Tibial artery (tissue), 4 donors: ENCODE data around the gene ZC3HAV1.

ENCODE experiments used
- DNase-seq, 2 donors: peaks; one replicate each; pipeline ENCODE4 v3.0.0-alpha.2; 2019
- H3K27ac ChIP-seq, 2 donors: fragments of 200-600 bp; sonication (generic) in 1 of 2; 1 replicate in 1 of 2; 2 replicates in 1 of 2; pipeline ENCODE4 v1.5.1; 2018 to 2019; ENCODE audit warnings: mild to moderate bottlenecking in 1 of 2
- H3K27me3 ChIP-seq, 2 donors: fragments of 200-600 bp; sonication (generic) in 1 of 2; one replicate each; pipeline versions ENCODE4 v1.5.1 to v1.6.0; 2016 to 2019
- H3K36me3 ChIP-seq, 3 donors: fragments of 200-600 bp; sonication (generic) in 2 of 3; one replicate each; pipeline ENCODE4 v1.5.1; 2016 to 2019; ENCODE audit warnings: mild to moderate bottlenecking in 2 of 3
- H3K4me1 ChIP-seq, 4 donors: fragments of 200-600 bp; sonication (generic) in 2 of 4; 1 replicate in 3 of 4; 2 replicates in 1 of 4; pipeline ENCODE4 v1.5.1; 2016 to 2019
- H3K4me3 ChIP-seq, 2 donors: fragments of 200-600 bp; sonication (generic) in 1 of 2; 1 replicate in 1 of 2; 2 replicates in 1 of 2; pipeline ENCODE4 v1.5.1; 2018 to 2019; ENCODE audit warnings: mild to moderate bottlenecking in 2 of 2
- H3K9me3 ChIP-seq, 3 donors: fragments of 200-600 bp; sonication (generic) in 1 of 3; one replicate each; pipeline ENCODE4 v1.5.1; 2016 to 2019
- intact Hi-C: fragments of 100-400 bp; cut with DNase I; formaldehyde crosslinking; loops from one replicate; pipeline ENCODE4 v1.15.0; 2023; ENCODE audit warnings: low total_unique reads
- TF ChIP-seq, protein P1 (sequence below), 2 experiments: fragments of 200-600 bp in 1 of 2; fragments of 450-650 bp in 1 of 2; IDR thresholded peaks; one replicate each; pipeline ENCODE4 v1.5.1; 2017 to 2019; ENCODE audit warnings: antibody characterized with exemption in 2 of 2, mild to moderate bottlenecking in 1 of 2, moderate library complexity in 1 of 2

The ZC3HAV1 gene

GRCh38 chr7:139124084-139124914 is 14.8 kb upstream of the ZC3HAV1 start:
- intact Hi-C loops: no loop called here
- H3K4me3 ChIP-seq: no peak overlapping the region
- H3K27me3 ChIP-seq: peaks cover 0 to 4% of the 10 kb centered on the region in 2 donors
- H3K4me1 ChIP-seq: no peaks in the 10 kb centered on the region
- TF ChIP-seq, protein P1, sequence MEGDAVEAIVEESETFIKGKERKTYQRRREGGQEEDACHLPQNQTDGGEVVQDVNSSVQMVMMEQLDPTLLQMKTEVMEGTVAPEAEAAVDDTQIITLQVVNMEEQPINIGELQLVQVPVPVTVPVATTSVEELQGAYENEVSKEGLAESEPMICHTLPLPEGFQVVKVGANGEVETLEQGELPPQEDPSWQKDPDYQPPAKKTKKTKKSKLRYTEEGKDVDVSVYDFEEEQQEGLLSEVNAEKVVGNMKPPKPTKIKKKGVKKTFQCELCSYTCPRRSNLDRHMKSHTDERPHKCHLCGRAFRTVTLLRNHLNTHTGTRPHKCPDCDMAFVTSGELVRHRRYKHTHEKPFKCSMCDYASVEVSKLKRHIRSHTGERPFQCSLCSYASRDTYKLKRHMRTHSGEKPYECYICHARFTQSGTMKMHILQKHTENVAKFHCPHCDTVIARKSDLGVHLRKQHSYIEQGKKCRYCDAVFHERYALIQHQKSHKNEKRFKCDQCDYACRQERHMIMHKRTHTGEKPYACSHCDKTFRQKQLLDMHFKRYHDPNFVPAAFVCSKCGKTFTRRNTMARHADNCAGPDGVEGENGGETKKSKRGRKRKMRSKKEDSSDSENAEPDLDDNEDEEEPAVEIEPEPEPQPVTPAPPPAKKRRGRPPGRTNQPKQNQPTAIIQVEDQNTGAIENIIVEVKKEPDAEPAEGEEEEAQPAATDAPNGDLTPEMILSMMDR (IDR thresholded peaks at IDR 0.05): no peak
- no peaks in the 10 kb centered on the region for H3K36me3 ChIP-seq
- DNase-seq: no peak
- no peaks in the 10 kb centered on the region for H3K9me3 ChIP-seq
- no peak overlapping the region for H3K27ac ChIP-seq

DNA sequence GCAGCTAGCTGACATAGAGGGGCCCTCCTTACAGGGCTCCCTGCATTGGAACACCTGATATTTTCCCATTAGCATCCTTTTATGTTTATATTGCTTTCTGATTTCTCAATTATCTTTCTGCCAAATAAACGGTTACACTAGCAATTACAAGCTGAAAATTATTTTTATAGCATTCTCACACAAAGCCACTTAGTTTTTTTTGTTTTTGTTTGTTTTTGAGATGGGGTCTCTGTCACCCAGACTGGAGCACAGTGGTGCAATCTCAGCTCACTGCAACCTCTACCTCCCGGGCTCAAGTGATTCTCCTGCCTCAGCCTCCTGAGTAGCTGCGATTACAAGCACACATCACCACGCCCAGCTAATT is 9.9 kb upstream of the ZC3HAV1 start:
- TF ChIP-seq, protein P1 (IDR thresholded peaks at IDR 0.05): no peak
- Histone ChIP-seq H3K4me3 (no peak overlapping the region), H3K27ac (no peak overlapping the region), H3K27me3 (peaks cover 0 to 14% of the 10 kb centered on the region in 2 donors), H3K36me3 (no peaks in the 10 kb centered on the region), H3K9me3 (no peaks in the 10 kb centered on the region), H3K4me1 (no peaks in the 10 kb centered on the region)
- intact Hi-C loops: no loop called here
- DNase-seq: no peak

DNA sequence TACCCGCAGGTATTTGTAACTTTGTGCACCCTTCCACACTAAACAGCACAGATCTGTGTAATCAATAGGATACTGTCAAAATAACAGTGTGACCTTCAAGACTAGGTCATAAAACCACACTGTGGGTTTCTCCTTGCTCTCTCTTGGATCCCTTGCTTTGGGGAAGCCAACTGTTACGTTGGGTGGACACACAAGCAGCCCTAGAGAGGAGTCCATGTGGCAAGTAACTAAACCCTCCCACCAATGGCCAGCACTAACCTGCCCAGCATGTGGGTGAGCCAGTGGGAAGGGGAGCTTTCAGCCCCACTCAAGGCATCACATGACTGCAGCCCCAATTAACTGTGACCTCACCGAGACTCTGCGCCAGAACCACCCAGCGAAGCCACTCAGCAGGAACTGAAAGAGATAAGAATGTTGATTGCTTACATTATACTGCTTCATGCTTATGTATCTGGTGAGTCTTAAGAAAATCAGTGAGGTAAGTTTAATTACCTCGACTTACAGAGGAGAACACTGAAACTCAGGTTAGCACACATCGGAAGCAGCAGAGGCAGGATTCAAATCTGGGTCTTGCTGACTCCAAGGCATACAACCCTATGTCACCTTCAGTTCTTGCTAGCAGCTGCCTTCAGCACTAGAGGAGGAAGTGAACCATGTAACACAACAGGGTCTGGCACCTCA is 9.4 kb upstream of the ZC3HAV1 start:
- TF ChIP-seq, protein P1 (IDR thresholded peaks at IDR 0.05): no peak
- intact Hi-C loops: no loop called here
- H3K9me3 ChIP-seq: no peaks in the 10 kb centered on the region
- no peaks in the 10 kb centered on the region for H3K36me3 ChIP-seq
- no peak for DNase-seq
- peaks cover 0 to 14% of the 10 kb centered on the region in 2 donors for H3K27me3 ChIP-seq
- no peak overlapping the region for H3K27ac ChIP-seq
- H3K4me1 ChIP-seq: no peaks in the 10 kb centered on the region
- H3K4me3 ChIP-seq: no peak overlapping the region

- no peaks in the 10 kb centered on the region for H3K9me3 ChIP-seq
- DNase-seq: no peak
- TF ChIP-seq, protein P1 (IDR thresholded peaks at IDR 0.05): no peak
- peaks cover 0 to 10% of the 10 kb centered on the region in 2 donors for H3K27me3 ChIP-seq
- H3K4me1 ChIP-seq: no peaks in the 10 kb centered on the region
- intact Hi-C loops: no loop called here
- no peak overlapping the region for H3K27ac ChIP-seq
- H3K36me3 ChIP-seq: no peaks in the 10 kb centered on the region
- no peak overlapping the region for H3K4me3 ChIP-seq
Measured at GRCh38 chr7:139118234-139118804, 8.8 kb upstream of the ZC3HAV1 start.

DNA sequence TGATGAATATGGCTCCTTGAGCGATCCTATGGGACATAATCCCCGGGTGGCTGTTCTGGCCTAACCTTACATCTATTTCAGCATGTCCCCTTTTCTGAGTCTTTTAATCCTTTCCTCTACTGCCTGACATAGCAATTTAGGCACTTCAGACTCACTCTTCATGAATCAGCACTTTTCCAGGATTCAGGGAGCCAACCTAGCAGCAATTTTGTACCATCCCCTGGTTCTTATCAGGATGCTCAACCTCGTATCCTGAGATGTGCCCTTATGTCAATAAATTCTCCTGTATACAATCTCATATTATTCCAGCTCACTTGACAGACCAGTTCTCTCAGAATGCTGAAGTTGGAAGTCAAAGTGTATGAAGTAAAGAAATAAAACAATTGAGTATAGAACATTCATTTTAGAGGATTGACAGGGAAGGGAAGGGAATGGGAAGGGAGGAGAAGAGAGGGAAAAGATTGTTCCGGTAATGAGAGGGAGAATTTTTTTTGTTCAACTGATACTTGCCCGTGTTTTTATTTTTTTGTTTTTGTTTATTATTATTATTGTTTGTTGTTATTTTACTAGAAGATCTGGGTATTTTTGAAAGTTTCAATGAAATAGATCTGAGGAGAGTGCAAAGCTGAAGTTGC is 8.2 kb upstream of the ZC3HAV1 start:
- H3K27me3 ChIP-seq: peaks cover 0 to 10% of the 10 kb centered on the region in 2 donors
- H3K27ac ChIP-seq: no peak overlapping the region
- TF ChIP-seq, protein P1 (IDR thresholded peaks at IDR 0.05): no peak
- no peaks in the 10 kb centered on the region for H3K36me3 ChIP-seq
- no peaks in the 10 kb centered on the region for H3K4me1 ChIP-seq
- H3K4me3 ChIP-seq: no peak overlapping the region
- DNase-seq: no peak
- H3K9me3 ChIP-seq: no peaks in the 10 kb centered on the region
- intact Hi-C loops: no loop called here
